ENCODE results near the gene MMP7. TPM values are rescaled to one million over a fixed set of nuclear protein-coding genes. Genes with fewer than 3 reads are reported as not detected.
A peak's percentile ranks its signal among the peaks of the same experiment; 100 is the strongest.

Gene MMP7
- total and polyA plus RNA-seq, 12 donors = 0.39 to 0.61 (median 0.44) TPM; not detected in 9

- peaks cover 0 to 4% of the 10 kb centered on the region in 2 donors for H3K4me1 ChIP-seq (replicated peaks in 1 of 2)
- WGBS, 4 donors = 86 to 98% (median 94%) methylated on average over 2 of the region's 2 CpGs
- TF ChIP-seq POLR2A (IDR thresholded peaks at IDR 0.05) (no peak), CTCF (IDR thresholded peaks at IDR 0.05) (no peak)
- intact Hi-C loops (cut with DNase I) = loop anchor here in 1 of 2 donors (10.0 kb wide), 1 partner anchor 92 kb away; no protein-coding TSS in a partner anchor
- H3K4me3 ChIP-seq = no peak overlapping the region
- no peaks in the 10 kb centered on the region for H3K9me3 ChIP-seq (replicated peaks in 1 of 3)
- no peaks in the 10 kb centered on the region for H3K27me3 ChIP-seq
- DNase-seq = no peak
- H3K36me3 ChIP-seq (replicated peaks in 1 of 2) = no peaks in the 10 kb centered on the region
- no peak overlapping the region for H3K27ac ChIP-seq
Observed at GRCh38 chr11:102486584-102486983, 44.0 kb downstream of the MMP7 start.

DNA sequence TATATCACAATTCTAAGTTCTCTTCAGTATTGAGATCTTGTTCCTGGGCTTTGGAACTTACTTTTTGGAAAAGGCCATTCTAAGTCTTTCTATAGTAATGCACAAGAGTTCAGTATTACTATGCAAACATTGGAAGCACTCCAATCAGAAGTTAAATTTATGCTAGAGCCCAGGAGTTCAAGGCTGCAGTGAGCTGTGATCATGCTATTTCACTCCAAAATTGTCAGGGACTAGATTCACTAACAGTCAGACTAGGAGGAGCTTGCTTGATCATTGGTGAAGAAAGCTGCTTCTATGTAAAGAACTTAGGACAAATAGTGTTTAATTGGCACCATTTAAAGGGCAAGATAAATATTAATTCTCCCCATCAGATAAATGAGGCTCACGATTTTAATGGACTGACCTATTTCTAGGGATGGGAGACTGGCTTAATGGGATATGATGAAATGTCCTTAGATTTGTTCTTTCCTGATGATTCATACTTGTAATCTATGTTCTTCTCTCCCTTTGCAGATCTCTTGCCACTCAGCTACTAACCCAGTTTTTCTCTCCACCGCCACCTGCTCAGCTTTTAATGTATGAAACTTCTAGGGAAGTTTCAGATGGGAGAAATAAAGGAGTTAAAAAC lies 45.3 kb downstream of the MMP7 start:
- Histone ChIP-seq H3K4me1 (replicated peaks in 1 of 2) (peaks cover 0 to 4% of the 10 kb centered on the region in 2 donors), H3K4me3 (no peak overlapping the region), H3K36me3 (replicated peaks in 1 of 2) (no peaks in the 10 kb centered on the region), H3K9me3 (replicated peaks in 1 of 3) (no peaks in the 10 kb centered on the region), H3K27me3 (no peaks in the 10 kb centered on the region), H3K27ac (no peak overlapping the region)
- DNase-seq = peak in 1 of 7 donors; percentile 18
- TF ChIP-seq CTCF (IDR thresholded peaks at IDR 0.05) (no peak), POLR2A (IDR thresholded peaks at IDR 0.05) (no peak)
- WGBS, 4 donors = 39 to 50% (median 44%) methylated on average over 2 of the region's 2 CpGs
- intact Hi-C loops (cut with DNase I) = loop anchor here in 1 of 2 donors (10.0 kb wide), 1 partner anchor 90 kb away; no protein-coding TSS in a partner anchor

DNA sequence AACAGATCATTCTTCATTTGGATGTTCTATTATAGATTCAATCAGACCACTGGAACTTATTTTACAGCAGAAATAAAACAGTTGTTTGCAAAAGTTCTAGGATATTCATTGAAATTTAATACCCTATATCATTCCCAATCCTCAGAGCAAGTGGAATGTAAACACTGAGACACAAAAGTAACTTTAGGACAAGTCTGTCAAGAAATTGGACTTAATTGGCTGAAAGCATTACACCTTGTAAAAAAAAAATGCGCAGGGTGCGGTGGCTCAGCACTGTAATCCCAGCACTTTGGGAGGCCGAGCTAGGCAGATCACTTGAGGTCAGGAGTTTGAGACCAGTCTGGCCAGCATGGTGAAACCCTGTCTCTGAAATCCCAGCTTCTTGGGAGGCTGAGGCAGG lies 48.1 kb downstream of the MMP7 start:
- Histone ChIP-seq H3K9me3 (replicated peaks in 1 of 3) (no peaks in the 10 kb centered on the region), H3K4me1 (replicated peaks in 1 of 2) (peaks cover 0 to 4% of the 10 kb centered on the region in 2 donors), H3K4me3 (no peak overlapping the region), H3K36me3 (replicated peaks in 1 of 2) (no peaks in the 10 kb centered on the region), H3K27ac (no peak overlapping the region), H3K27me3 (no peaks in the 10 kb centered on the region)
- intact Hi-C loops (cut with DNase I) = loop anchor here in 1 of 2 donors (10.0 kb wide), 1 partner anchor 88 kb away; no protein-coding TSS in a partner anchor
- no peak for DNase-seq
- TF ChIP-seq POLR2A (IDR thresholded peaks at IDR 0.05) (no peak), CTCF (IDR thresholded peaks at IDR 0.05) (no peak)
- 67 to 100% (median 93%) methylated on average over 2 to 3 of the region's 3 CpGs for WGBS, 4 donors

- no peak overlapping the region for H3K27ac ChIP-seq
- DNase-seq = no peak
- WGBS, 4 donors = 74 to 79% (median 77%) methylated on average over 2 of the region's 2 CpGs
- no peaks in the 10 kb centered on the region for H3K4me1 ChIP-seq (replicated peaks in 1 of 2)
- H3K9me3 ChIP-seq (replicated peaks in 1 of 3) = no peaks in the 10 kb centered on the region
- H3K4me3 ChIP-seq = no peak overlapping the region
- TF ChIP-seq POLR2A (IDR thresholded peaks at IDR 0.05) (no peak), CTCF (IDR thresholded peaks at IDR 0.05) (no peak)
- intact Hi-C loops (cut with DNase I) = loop anchor here in 1 of 2 donors (10.0 kb wide), 1 partner anchor 85 kb away; no protein-coding TSS in a partner anchor
- no peaks in the 10 kb centered on the region for H3K36me3 ChIP-seq (replicated peaks in 1 of 2)
- H3K27me3 ChIP-seq = no peaks in the 10 kb centered on the region
Observed at GRCh38 chr11:102479733-102480132, 50.8 kb downstream of the MMP7 start.

Measured in adrenal gland (tissue), 12 donors.